OCI-LY1 (cell line): Measurements from ENCODE around the gene CSN2.

Source experiments
- EZH2 ChIP-seq: fragments of 200-600 bp; sonication (generic), shearing (Covaris generic); IDR thresholded peaks from 2 replicates; pipeline ENCODE4 v1.8.0; 2017; ENCODE audit warnings: borderline replicate concordance, mixed run types, mild to moderate bottlenecking, antibody characterized with exemption, low read length, moderate library complexity, mixed read lengths
- TF ChIP-seq, protein P1 (sequence below): fragments of 200-600 bp; sonication (generic), shearing (Covaris generic); IDR thresholded peaks from 2 replicates; pipeline ENCODE4 v1.5.1; 2017; ENCODE audit warnings: mild to moderate bottlenecking, antibody characterized with exemption, low read length, moderate library complexity, mixed read lengths

DNA sequence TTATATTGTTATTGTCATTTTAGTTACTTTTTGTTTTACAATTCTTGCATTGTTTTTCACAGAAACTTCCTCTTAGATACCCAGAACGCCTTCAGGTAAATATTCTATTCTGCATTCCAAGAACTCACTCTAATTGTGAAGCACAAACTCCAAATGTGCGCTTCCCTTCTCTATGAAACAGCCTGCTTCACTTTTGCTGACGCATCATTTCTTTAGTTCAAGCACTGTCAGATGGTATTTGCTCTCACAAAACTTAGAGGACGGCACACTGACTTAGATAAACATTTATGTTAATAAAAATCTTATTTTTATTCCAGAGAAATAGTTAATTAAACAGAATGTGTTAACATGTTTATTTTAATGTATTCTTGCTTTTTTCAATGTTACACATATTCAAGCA is 31.4 kb downstream of the CSN2 start:
- TF ChIP-seq, protein P1, sequence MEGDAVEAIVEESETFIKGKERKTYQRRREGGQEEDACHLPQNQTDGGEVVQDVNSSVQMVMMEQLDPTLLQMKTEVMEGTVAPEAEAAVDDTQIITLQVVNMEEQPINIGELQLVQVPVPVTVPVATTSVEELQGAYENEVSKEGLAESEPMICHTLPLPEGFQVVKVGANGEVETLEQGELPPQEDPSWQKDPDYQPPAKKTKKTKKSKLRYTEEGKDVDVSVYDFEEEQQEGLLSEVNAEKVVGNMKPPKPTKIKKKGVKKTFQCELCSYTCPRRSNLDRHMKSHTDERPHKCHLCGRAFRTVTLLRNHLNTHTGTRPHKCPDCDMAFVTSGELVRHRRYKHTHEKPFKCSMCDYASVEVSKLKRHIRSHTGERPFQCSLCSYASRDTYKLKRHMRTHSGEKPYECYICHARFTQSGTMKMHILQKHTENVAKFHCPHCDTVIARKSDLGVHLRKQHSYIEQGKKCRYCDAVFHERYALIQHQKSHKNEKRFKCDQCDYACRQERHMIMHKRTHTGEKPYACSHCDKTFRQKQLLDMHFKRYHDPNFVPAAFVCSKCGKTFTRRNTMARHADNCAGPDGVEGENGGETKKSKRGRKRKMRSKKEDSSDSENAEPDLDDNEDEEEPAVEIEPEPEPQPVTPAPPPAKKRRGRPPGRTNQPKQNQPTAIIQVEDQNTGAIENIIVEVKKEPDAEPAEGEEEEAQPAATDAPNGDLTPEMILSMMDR: no peak
- no peak for TF ChIP-seq EZH2
